Right lobe of liver (tissue), 6 donors: ENCODE measurements around the gene HS6ST2. TPM values are rescaled to one million over a fixed set of nuclear protein-coding genes. Genes with fewer than 3 reads are reported as not detected.

Experiments used
- ATAC-seq, 4 donors: fragments of 200-7000 bp; cut with Tn5 transposase; one replicate each; pipeline ENCODE4 v1.9.1; 2020; ENCODE audit warnings: mild to moderate bottlenecking in 4 of 4, moderate library complexity in 4 of 4
- DNase-seq, 3 donors: peaks; one replicate each; pipeline ENCODE4 v3.0.0-alpha.2; 2020
- H3K27ac ChIP-seq, 3 donors: fragments of 200-600 bp; one replicate each; pipeline ENCODE4 v1.8.0; 2022
- H3K27me3 ChIP-seq, 2 donors: fragments of 200-600 bp; one replicate each; pipeline ENCODE4 v1.8.0; 2022
- H3K36me3 ChIP-seq, 4 donors: fragments of 200-600 bp; sonication (generic) in 1 of 4; one replicate each; pipeline versions ENCODE4 v1.5.1 to v1.8.0; 2017 to 2022; ENCODE audit warnings: control low read depth in 1 of 4
- H3K4me1 ChIP-seq, 4 donors: fragments of 200-600 bp; sonication (generic) in 1 of 4; one replicate each; pipeline versions ENCODE4 v1.5.1 to v1.8.0; 2017 to 2022; ENCODE audit warnings: control low read depth in 1 of 4
- H3K4me3 ChIP-seq, 3 donors: fragments of 200-600 bp; one replicate each; pipeline ENCODE4 v1.8.0; 2022
- H3K9me3 ChIP-seq, 4 donors: fragments of 200-600 bp; sonication (generic) in 1 of 4; one replicate each; pipeline versions ENCODE4 v1.5.1 to v1.8.0; 2017 to 2022; ENCODE audit warnings: control low read depth in 1 of 4
- POLR2A ChIP-seq: fragments of 450-650 bp; IDR thresholded peaks from one replicate; pipeline ENCODE4 v1.6.1; 2017; ENCODE audit warnings: antibody characterized with exemption, mild to moderate bottlenecking
- WGBS: methylation state at CpG from one replicate; pipeline ENCODE4 v1.1.6; 2018; ENCODE audit warnings: low coverage, low lambda C conversion rate; ENCODE audit not compliant: insufficient coverage; ENCODE audit errors: missing lambda C conversion rate; 5-methylcytosine and 5-hydroxymethylcytosine counted together
- intact Hi-C, 2 donors: fragments of 100-400 bp; cut with DNase I; formaldehyde crosslinking; loops; one replicate each; pipeline versions ENCODE4 v1.11.2 to v1.14.1; 2022
- total RNA-seq, 6 experiments: library from RNA; depleted of rRNA in 2 of 6; stranded (reverse); fragments of >200 nt in 2 of 6; fragmentation: NEBNext Ultra II Directional in 3 of 6; extraction: Animal tissue kit (Norgen Biotek cat#: 25700) in 3 of 6; gene quantifications; one replicate each; pipeline versions ENCODE4 v1.1.0 to v1.2.4, GENCODE V29; 2016 to 2023
- TF ChIP-seq, protein P1 (sequence below), 4 donors: fragments of 200-600 bp in 3 of 4; fragments of 450-650 bp in 1 of 4; IDR thresholded peaks; one replicate each; pipeline versions ENCODE4 v1.5.1 to v1.8.0; 2016 to 2022; ENCODE audit warnings: antibody characterized with exemption in 4 of 4, mild to moderate bottlenecking in 2 of 4
- donor health status: DM: no; HTN: yes; CAD: no.
- donor health status: DM: no; HTN: no; CAD: no.
- donor health status: DM: no; HTN: no; CAD: no.
- donor health status: DM: no; HTN: yes; CAD: no.
- donor health status: DM: no; HTN: yes; CAD: no.

Gene HS6ST2
- total RNA-seq, 6 experiments from 2014 or later, result 0.09 TPM; not detected in 5

DNA sequence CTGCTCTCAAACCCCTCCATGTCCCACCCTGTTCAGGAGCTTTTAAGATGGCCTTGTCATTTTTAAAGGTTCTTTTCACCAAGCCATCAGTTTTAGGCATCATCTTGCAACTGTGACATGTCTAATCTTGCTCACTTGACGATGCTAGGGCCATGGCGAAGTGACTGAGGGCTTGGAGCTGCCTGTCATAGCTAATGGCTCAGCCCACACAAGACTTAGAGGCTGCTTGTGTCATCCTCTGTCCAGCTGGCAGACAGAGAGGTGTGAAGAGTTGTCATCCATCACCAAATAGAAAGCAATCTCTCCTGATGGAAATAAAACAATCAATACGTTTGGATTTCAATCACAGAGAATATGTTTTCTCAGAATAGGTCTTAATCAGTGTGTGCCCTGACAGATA lies 194.9 kb downstream of the HS6ST2 start:
- no peaks in the 10 kb centered on the region for H3K36me3 ChIP-seq
- no peak overlapping the region for H3K27ac ChIP-seq
- intact Hi-C loops, result no loop called here
- WGBS, result 32% methylated on average over 3 of the region's 3 CpGs
- ATAC-seq (no peak), DNase-seq (no peak)
- no peak for TF ChIP-seq POLR2A
- TF ChIP-seq, protein P1, sequence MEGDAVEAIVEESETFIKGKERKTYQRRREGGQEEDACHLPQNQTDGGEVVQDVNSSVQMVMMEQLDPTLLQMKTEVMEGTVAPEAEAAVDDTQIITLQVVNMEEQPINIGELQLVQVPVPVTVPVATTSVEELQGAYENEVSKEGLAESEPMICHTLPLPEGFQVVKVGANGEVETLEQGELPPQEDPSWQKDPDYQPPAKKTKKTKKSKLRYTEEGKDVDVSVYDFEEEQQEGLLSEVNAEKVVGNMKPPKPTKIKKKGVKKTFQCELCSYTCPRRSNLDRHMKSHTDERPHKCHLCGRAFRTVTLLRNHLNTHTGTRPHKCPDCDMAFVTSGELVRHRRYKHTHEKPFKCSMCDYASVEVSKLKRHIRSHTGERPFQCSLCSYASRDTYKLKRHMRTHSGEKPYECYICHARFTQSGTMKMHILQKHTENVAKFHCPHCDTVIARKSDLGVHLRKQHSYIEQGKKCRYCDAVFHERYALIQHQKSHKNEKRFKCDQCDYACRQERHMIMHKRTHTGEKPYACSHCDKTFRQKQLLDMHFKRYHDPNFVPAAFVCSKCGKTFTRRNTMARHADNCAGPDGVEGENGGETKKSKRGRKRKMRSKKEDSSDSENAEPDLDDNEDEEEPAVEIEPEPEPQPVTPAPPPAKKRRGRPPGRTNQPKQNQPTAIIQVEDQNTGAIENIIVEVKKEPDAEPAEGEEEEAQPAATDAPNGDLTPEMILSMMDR (IDR thresholded peaks at IDR 0.05), result no peak
- no peak overlapping the region for H3K4me3 ChIP-seq
- no peaks in the 10 kb centered on the region for H3K4me1 ChIP-seq
- no peaks in the 10 kb centered on the region for H3K9me3 ChIP-seq
- peaks cover 0 to 4% of the 10 kb centered on the region in 2 donors for H3K27me3 ChIP-seq

DNA sequence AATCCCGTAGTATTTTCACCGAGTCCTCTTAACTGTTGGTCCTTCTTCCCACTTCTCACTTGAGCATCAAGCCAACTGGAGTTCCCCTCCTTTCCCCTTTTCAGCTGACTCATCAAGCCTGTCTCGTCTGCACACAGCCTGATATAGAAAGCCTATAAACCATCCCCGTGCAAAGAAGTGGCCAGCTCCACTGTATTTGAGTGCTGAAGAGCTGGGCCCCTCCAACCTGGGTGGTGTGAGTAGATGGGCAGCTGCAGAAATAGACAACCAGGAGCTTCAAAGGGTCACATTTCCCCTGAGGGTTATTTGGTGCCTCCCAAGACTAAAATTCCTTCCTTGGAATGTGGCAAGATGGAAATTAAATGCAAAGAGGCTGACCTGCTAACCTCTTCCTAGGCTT lies 199.7 kb downstream of the HS6ST2 start:
- no peak for TF ChIP-seq POLR2A
- TF ChIP-seq, protein P1 (IDR thresholded peaks at IDR 0.05), result no peak
- Histone ChIP-seq H3K36me3 (no peaks in the 10 kb centered on the region), H3K4me3 (no peak overlapping the region), H3K9me3 (no peaks in the 10 kb centered on the region), H3K4me1 (no peaks in the 10 kb centered on the region), H3K27ac (no peak overlapping the region), H3K27me3 (no peaks in the 10 kb centered on the region)
- ATAC-seq (no peak), DNase-seq (no peak)
- WGBS, result 8% methylated on average over 2 of the region's 4 CpGs
- intact Hi-C loops, result no loop called here

DNA sequence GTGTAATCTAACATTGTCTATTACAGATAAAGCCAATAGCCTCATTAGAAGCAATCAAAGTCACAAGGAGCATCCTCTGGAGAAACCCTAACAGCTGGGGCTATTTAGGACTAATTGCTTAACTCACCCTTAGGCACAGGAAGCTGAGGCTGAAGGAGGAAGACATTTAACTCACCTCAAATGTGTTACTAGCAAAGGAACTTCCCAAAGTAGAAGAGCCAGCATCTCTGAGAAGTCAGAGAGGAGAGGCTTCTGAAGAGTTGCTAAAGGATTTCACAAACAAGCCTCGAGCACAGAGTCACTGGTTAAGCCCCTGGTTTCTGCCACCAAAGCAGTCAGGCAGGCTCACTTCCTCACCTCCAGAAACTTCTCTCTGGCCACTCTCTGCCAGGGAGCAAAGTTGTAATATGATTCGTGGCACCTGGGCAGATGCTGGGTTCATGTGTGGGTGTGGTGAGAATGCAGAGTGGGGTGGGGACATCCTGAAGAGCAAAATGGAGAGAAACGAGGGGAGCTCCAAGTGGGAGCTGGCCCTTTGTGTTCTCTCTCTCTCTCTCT lies 201.3 kb downstream of the HS6ST2 start:
- Histone ChIP-seq H3K27ac (no peak overlapping the region), H3K9me3 (no peaks in the 10 kb centered on the region), H3K27me3 (no peaks in the 10 kb centered on the region), H3K4me3 (no peak overlapping the region), H3K4me1 (no peaks in the 10 kb centered on the region), H3K36me3 (no peaks in the 10 kb centered on the region)
- intact Hi-C loops, result no loop called here
- TF ChIP-seq, protein P1 (IDR thresholded peaks at IDR 0.05), result no peak
- no peak for TF ChIP-seq POLR2A
- 35% methylated on average over 2 of the region's 3 CpGs for WGBS
- ATAC-seq, result no peak
- DNase-seq, result no peak

DNA sequence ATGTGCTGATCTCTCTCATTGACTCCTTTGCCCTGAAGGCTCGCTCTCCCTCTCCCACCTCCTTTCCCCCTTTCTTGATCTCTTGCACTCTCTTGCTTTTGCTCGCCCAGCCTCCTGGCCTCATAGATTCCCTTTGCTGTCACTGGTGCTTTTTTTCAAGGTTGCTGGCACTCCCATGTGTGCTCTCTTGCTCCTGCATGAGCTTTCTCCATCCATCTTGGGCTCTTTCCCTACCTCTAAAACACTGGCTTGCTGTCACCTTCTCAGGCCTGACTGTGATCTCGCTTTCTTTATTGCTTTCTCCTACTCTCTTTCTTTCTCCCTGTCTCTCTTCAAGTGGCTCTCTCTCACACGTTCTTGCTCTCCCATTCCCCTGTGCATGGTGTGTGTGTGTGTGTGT lies 202.0 kb downstream of the HS6ST2 start:
- Histone ChIP-seq H3K27me3 (no peaks in the 10 kb centered on the region), H3K9me3 (no peaks in the 10 kb centered on the region), H3K4me1 (no peaks in the 10 kb centered on the region), H3K27ac (no peak overlapping the region), H3K36me3 (no peaks in the 10 kb centered on the region), H3K4me3 (no peak overlapping the region)
- ATAC-seq (no peak), DNase-seq (no peak)
- intact Hi-C loops, result no loop called here
- WGBS, result 72% methylated on average over 3 of the region's 4 CpGs
- TF ChIP-seq, protein P1 (IDR thresholded peaks at IDR 0.05), result no peak
- TF ChIP-seq POLR2A, result no peak
